Thymus (tissue), 11 donors: Measurements from ENCODE around the gene RASGRF1. TPM values are rescaled to one million over a fixed set of nuclear protein-coding genes. Genes with fewer than 3 reads are reported as not detected.

Experiments
- DNase-seq, 9 donors: peaks; one replicate each; pipeline ENCODE4 v3.0.0-alpha.2; 2013; ENCODE audit warnings: low spot score in 9 of 9, low read depth in 6 of 9, missing footprints in 1 of 9
- H3K27ac ChIP-seq, 2 donors: one replicate each; pipeline ENCODE4 v1.5.1; 2013; ENCODE audit warnings: control low read depth in 1 of 2, low read depth in 1 of 2, low read length in 1 of 2, mild to moderate bottlenecking in 1 of 2, moderate library complexity in 1 of 2
- H3K27me3 ChIP-seq, 2 donors: one replicate each; pipeline ENCODE4 v1.5.1; 2013; ENCODE audit warnings: low read length in 1 of 2; ENCODE audit not compliant: control insufficient read depth in 2 of 2, insufficient read depth in 1 of 2
- H3K36me3 ChIP-seq, 2 donors: one replicate each; pipeline ENCODE4 v1.5.1; 2013; ENCODE audit warnings: low read length in 1 of 2, mild to moderate bottlenecking in 1 of 2, moderate library complexity in 1 of 2; ENCODE audit not compliant: control insufficient read depth in 2 of 2, insufficient read depth in 2 of 2
- H3K4me1 ChIP-seq, 2 donors: one replicate each; pipeline ENCODE4 v1.5.1; 2013; ENCODE audit warnings: low read length in 2 of 2; ENCODE audit not compliant: control insufficient read depth in 2 of 2, insufficient read depth in 2 of 2
- H3K4me3 ChIP-seq, 2 donors: one replicate each; pipeline ENCODE4 v1.5.1; 2013; ENCODE audit warnings: low read length in 2 of 2, control low read depth in 1 of 2, mild to moderate bottlenecking in 1 of 2
- H3K9me3 ChIP-seq, 2 donors: one replicate each; pipeline ENCODE4 v1.5.1; 2013; ENCODE audit warnings: low read length in 1 of 2, mild to moderate bottlenecking in 1 of 2; ENCODE audit not compliant: control insufficient read depth in 2 of 2, insufficient read depth in 1 of 2
- WGBS: extraction: QIAGEN DNeasy Blood & Tissue Kit; methylation state at CpG from one replicate; pipeline ENCODE4 v1.1.7; 2013; 5-methylcytosine and 5-hydroxymethylcytosine counted together
- polyA plus RNA-seq: library from polyadenylated mRNA; stranded (reverse); fragments of 200-250 nt; gene quantifications from one replicate; pipeline ENCODE4 v1.2.3, GENCODE V29; 2013
- total RNA-seq: library from RNA; stranded (reverse); fragments of 120-200 nt; gene quantifications from one replicate; pipeline ENCODE4 v1.2.4, GENCODE V29; 2013
- donor health status: healthy.

Gene RASGRF1
- total and polyA plus RNA-seq, 2 donors = 0.47 to 0.52 TPM

- Histone ChIP-seq H3K27me3 (peaks cover 35 to 67% of the 10 kb centered on the region in 2 donors), H3K4me1 (no peaks in the 10 kb centered on the region), H3K27ac (no peak overlapping the region), H3K4me3 (no peak overlapping the region), H3K9me3 (no peaks in the 10 kb centered on the region), H3K36me3 (no peaks in the 10 kb centered on the region)
- DNase-seq = no peak
- 3% methylated on average over 53 of the region's 53 CpGs for WGBS
These were observed 592 bp downstream of the RASGRF1 start for GRCh38 chr15:79089890-79090486.

DNA sequence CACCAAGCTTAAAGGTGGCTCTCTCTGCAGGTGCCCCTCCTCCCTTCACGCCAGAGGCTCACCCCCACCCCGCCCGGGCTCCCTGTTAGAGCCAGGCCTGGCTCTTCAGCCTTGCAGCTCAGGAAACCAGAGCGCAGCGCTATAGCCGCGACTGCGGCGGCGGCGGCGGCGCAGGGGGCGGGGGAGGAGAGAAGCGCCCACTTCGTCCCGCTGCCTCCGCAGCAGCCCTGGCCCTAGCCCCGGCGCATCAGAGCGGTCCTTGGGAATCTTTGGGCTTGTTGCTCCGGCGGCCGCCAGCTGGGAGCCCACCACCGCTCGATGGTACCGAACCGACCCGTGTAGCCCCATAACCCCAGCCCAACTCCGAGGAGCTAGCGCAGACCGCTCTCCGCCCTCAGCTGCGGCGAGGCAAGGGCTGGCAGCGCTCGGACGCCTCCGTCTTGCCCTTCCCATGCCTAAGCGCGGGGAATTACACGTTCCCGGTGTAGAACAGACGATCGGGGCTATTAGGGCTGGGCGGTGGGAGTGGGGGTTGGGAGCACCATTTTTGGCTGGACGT, 1.2 kb downstream of the RASGRF1 start:
- Histone ChIP-seq H3K27ac (no peak overlapping the region), H3K4me3 (no peak overlapping the region), H3K36me3 (no peaks in the 10 kb centered on the region), H3K9me3 (no peaks in the 10 kb centered on the region), H3K4me1 (no peaks in the 10 kb centered on the region), H3K27me3 (peaks cover 35 to 65% of the 10 kb centered on the region in 2 donors)
- no peak for DNase-seq
- 4% methylated on average over 47 of the region's 47 CpGs for WGBS

DNA sequence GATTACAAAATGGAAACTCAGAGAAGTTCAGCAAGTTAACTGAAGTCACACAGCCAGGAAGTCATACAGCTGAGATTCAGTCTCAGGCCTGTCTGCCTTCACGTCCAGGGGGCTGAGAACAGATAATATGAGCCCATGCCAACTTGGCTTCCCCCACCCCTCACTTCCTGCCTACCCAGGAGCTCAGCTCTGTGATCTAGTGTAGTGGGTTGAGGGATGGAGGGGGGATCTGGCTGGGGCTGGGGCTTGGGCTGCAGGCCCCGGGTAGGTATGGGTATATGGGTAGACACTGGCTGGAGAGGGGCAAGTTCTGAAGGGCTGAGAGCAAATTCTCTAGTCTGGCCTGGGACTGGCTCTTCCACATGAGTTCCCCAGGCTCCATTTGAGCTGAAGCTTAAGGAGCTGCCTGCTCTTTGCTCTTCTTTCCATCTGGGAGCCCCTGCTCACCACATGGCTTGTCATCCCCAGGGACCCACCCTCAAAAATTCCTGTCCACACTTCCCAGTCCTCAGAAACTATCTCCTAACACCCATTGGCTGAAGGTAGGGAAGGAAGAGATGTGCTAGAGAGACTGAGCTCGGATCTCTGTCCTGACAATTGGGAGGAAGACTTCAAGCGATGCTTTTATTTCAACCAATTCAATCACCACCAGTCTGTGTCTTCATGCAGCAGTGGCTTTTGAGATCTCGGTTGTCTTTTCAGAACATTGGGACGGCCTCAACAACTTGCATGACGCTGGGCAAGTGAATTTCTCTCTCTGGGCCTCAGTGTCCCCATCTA, 2.0 kb downstream of the RASGRF1 start:
- Histone ChIP-seq H3K4me1 (no peaks in the 10 kb centered on the region), H3K36me3 (no peaks in the 10 kb centered on the region), H3K4me3 (no peak overlapping the region), H3K9me3 (no peaks in the 10 kb centered on the region), H3K27ac (no peak overlapping the region), H3K27me3 (peaks cover 35 to 65% of the 10 kb centered on the region in 2 donors)
- no peak for DNase-seq
- WGBS = 60% methylated on average over 7 of the region's 7 CpGs

GRCh38 chr15:79086814-79087213, 3.8 kb downstream of the RASGRF1 start:
- DNase-seq = no peak
- no peaks in the 10 kb centered on the region for H3K9me3 ChIP-seq
- H3K27ac ChIP-seq = no peak overlapping the region
- no peaks in the 10 kb centered on the region for H3K36me3 ChIP-seq
- H3K27me3 ChIP-seq = peaks cover 35 to 53% of the 10 kb centered on the region in 2 donors
- H3K4me1 ChIP-seq = no peaks in the 10 kb centered on the region
- 81% methylated on average over 4 of the region's 4 CpGs for WGBS
- H3K4me3 ChIP-seq = no peak overlapping the region

DNA sequence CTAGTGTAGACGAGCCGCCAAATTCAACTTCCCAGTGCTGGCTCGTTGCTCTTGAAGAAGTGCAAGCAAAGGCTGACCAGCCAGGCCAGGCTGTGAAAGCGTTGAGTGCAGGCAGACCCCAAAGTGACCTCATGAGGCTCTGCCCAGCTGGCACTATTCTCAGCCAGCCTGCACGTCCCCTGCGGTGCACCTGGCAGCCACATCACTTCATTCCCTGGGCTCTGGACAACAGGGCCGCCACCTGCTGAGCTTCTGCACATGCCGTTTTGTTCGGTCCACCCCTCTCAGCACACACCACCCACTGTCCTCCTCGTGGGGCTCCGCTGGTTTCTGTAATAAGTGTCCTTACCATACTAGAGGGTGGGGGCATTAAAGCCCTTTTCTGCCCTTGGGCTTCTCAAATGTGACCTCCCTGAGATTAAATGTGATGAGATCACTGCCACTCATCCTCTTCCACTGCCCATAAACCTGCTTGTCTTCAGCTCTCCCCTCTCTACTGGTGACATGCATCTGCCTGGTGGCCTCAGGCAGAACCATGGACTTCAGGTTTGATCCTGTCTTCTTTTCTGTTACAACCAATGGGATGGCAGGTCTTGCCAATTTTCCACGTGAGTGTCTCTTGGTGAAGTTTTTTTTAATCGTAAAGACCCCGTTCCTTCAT, 6.1 kb downstream of the RASGRF1 start:
- Histone ChIP-seq H3K27me3 (peaks cover 13 to 30% of the 10 kb centered on the region in 2 donors), H3K4me1 (no peaks in the 10 kb centered on the region), H3K27ac (no peak overlapping the region), H3K9me3 (no peaks in the 10 kb centered on the region), H3K36me3 (no peaks in the 10 kb centered on the region), H3K4me3 (no peak overlapping the region)
- DNase-seq = no peak
- WGBS = 84% methylated on average over 14 of the region's 14 CpGs

GRCh38 chr15:79083154-79083553, 7.4 kb downstream of the RASGRF1 start:
- H3K27ac ChIP-seq = no peak overlapping the region
- no peak for DNase-seq
- no peaks in the 10 kb centered on the region for H3K4me1 ChIP-seq
- 85% methylated on average over 14 of the region's 14 CpGs for WGBS
- H3K9me3 ChIP-seq = no peaks in the 10 kb centered on the region
- peaks cover under 1 to 17% of the 10 kb centered on the region in 2 donors for H3K27me3 ChIP-seq
- H3K4me3 ChIP-seq = no peak overlapping the region
- H3K36me3 ChIP-seq = no peaks in the 10 kb centered on the region

- Histone ChIP-seq H3K9me3 (no peaks in the 10 kb centered on the region), H3K27me3 (peaks cover 0 to 16% of the 10 kb centered on the region in 2 donors)
These were observed 8.1 kb downstream of the RASGRF1 start for GRCh38 chr15:79082363-79083070.

DNA sequence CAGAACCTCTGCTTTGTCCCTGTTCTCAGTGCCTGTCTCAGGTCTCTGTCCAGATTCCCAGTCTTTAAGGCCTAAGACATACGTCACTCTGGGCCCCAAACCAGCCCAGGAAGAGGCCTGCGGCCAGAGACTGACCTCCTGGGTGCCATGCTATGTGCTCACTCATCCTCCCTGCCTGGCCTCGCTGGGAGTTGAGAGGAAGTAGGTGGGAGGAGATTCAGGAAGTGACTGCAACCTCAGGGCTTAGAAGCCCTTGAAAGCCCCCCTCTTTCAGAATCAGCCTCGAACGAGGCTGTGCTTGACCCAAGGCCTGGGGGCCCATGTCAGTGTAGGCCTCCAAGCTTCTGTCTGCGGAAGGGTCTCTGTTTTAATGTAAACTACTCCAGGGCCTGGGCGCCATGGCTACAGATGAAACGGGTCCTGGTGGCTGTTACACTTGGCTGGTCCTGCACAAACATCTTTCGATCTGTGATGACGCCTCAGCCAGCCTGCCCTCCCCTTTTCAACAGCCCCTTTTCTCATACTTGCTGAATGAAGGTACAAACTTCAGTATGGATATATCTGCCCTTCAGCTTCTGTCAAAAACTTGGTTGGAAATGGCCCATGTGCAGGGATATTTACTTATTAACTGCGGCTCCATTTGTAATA, 11.7 kb downstream of the RASGRF1 start:
- WGBS = 75% methylated on average over 11 of the region's 11 CpGs
- Histone ChIP-seq H3K4me1 (no peaks in the 10 kb centered on the region), H3K27ac (no peak overlapping the region), H3K27me3 (peaks cover 0 to 4% of the 10 kb centered on the region in 2 donors), H3K9me3 (no peaks in the 10 kb centered on the region), H3K36me3 (no peaks in the 10 kb centered on the region), H3K4me3 (no peak overlapping the region)
- no peak for DNase-seq

More at GRCh38 chr15:79082363-79083070, 8.1 kb downstream of the RASGRF1 start:
- no peak for DNase-seq
- H3K4me1 ChIP-seq = no peaks in the 10 kb centered on the region
- no peaks in the 10 kb centered on the region for H3K36me3 ChIP-seq
- 83% methylated on average over 6 of the region's 6 CpGs for WGBS
- no peak overlapping the region for H3K4me3 ChIP-seq
- no peak overlapping the region for H3K27ac ChIP-seq
